GM18951 (cell line): Measurements from ENCODE around the gene RAB6B.

Experiments used
- POLR2A ChIP-seq: IDR thresholded peaks from 4 replicates; pipeline ENCODE4 v1.6.1; 2011; ENCODE audit warnings: mild to moderate bottlenecking; ENCODE audit not compliant: insufficient read length, insufficient read depth; ENCODE audit errors: extremely low read depth
- in situ Hi-C: fragments of 300-500 bp; cut with MboI; formaldehyde crosslinking; loops from one replicate; pipeline ENCODE4 v1.12.0; 2022; ENCODE audit warnings: low sequenced_read_pairs, mixed read lengths, inconsistent platforms; ENCODE audit not compliant: unreplicated experiment

Gene RAB6B

DNA sequence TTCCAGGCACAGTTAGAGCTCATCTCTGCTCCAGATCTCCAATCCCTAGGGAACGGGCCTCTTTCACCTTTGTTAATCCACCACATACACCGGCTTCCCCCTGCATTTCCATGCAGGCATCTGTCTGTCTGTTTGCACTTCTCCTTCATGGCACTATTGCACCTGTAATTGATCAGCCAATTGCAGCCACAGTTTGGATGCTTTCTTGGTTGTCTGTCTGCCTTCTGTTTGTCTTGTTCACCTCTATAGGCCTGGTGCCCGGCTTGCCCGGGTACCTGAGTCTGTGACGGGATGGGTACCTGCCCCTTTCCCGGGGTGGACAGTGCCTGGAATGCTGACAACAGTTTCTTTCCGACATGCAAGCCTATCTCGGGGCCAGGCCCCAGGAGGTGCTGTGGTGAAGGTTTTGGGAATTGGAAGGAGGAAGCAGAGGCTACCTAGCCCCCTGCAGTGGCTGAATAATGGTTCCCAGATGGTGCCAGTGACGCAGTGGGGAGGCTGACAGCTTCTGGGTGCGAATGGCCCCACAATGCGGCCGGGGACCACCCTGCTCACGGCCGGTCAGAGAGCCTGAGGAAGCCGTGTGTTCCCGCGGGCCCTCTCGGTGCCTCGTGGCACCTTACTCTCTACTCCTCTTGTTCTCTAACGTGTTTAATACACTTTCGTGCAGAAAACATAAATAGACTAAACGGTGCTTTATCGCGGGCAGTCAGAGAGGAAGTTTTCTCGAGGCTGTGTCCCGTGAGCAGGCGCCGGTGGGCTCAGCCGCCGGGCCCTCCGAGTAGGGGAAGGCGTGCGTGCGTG is 31.3 kb upstream of the RAB6B start:
- no peak for TF ChIP-seq POLR2A
- in situ Hi-C loops = no loop called here

DNA sequence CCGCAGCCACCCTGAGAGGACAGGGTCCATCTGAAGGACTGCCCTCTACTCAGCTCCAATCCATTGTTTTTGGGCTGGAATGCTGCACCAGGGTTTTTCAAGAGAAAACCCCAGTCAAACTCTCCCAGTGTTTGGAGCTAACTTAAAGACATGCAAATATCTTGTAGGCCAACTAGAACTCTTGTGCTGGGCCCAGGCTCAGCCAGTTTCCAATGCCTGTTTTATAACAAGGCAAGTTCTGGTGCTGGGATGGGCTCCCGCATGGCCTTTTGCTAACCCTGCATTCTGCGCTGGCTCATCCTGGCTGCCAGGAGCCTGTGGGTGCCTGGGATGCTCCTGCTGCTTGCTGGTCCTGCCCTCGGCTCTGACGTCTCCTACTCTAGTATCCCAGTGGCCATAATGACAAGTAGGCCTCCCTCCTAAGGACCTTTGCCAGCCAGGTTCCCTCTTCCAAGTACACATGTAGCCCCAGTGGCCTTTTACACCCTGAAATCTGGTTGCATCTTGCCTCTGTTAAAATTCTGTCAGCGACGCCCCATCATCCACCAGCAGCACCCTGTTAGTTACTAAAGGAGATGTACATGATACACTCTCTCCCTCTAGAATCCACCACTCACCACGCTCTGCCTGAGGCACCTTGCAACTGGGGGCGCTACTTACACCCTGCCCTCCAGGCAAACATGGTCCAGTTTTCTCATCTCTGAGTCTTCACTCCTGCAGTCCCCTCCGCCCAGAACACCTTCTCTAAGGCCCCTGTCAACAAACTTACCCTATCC is 30.5 kb upstream of the RAB6B start:
- no peak for TF ChIP-seq POLR2A
- in situ Hi-C loops = no loop called here

GRCh38 chr3:133924041-133924440 is 28.4 kb upstream of the RAB6B start:
- no peak for TF ChIP-seq POLR2A
- in situ Hi-C loops = no loop called here

DNA sequence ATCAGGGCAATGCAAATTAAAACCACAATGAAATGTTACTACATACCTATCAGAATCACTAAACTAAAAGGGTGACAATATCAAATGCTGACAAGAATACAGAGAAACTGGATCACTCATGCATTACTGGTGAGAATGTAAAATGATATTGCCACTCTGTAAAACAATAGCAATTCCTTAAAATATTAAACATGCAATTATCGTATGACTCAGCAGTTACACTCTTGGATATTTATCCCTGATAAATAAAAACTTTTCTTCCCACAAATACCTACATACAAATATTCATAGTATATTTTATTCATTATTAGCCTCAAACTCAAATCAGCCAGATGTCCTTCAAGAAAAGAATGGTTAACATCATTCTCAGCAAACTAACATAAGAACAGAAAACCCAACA is 25.9 kb upstream of the RAB6B start:
- TF ChIP-seq POLR2A = no peak
- in situ Hi-C loops = no loop called here

DNA sequence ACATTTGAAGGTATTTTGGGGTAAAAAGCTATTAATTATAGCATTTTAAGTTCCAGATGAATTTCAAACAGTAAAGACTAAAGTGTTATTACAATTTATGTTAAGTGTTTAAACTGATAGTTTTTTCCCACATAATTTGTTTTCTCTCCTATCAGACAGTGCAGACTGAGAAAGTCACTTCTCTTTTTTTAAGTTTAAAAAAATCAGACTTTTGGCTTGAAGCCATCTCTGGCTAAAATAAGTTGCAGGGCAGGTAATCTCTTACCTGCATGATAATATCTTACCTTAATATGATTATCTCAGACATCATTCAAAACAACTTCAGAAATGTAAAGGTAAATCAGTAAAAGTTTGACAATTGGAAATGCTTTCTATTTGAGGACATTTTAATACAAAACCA is 21.5 kb upstream of the RAB6B start:
- in situ Hi-C loops = no loop called here
- no peak for TF ChIP-seq POLR2A

DNA sequence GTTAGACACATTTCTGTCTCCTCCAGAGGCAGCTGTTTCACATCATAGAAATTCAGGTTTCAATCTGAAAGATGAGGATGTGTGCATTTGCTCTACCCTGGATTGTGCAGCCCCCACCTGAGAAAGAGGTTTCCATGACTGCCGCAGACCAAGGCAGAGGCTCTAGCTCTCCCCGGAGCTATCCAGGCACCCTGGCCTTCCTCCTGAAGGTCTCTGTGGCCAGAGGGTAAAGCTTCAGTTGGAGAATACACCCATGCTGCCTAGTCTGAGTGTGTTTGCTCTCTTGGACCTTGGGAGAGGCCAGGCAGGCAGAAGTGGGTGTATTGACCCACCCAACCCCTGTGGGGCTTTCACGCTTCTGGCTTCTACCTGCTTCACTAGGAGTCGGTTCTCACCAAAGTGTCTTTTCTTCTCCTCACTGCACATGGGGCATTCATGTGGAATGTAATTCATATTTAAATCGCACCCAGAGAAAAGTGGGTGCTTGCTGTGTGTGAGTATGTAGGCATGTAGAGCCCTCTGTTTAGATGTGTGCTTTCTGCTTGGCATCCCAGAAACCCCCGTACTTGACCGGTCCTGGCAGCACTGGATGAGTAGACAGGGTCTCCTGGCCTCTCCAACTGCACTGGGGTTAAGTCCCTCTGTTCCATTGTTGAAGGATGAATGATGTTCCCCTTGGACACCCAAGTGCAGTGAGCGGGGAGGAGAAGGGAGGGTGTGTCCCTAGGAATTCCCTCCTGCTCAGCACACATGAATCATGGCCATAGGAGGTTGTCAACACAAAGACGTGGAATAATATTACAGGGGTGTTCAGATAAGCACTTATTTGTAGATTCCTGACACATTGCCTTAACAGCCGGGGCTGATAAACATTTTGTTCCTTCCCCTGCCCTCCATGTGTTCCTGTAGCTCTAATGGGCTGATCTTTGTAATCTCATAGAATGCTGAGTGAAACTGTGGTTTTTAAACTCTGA is 20.3 kb upstream of the RAB6B start:
- TF ChIP-seq POLR2A = no peak
- in situ Hi-C loops = no loop called here

DNA sequence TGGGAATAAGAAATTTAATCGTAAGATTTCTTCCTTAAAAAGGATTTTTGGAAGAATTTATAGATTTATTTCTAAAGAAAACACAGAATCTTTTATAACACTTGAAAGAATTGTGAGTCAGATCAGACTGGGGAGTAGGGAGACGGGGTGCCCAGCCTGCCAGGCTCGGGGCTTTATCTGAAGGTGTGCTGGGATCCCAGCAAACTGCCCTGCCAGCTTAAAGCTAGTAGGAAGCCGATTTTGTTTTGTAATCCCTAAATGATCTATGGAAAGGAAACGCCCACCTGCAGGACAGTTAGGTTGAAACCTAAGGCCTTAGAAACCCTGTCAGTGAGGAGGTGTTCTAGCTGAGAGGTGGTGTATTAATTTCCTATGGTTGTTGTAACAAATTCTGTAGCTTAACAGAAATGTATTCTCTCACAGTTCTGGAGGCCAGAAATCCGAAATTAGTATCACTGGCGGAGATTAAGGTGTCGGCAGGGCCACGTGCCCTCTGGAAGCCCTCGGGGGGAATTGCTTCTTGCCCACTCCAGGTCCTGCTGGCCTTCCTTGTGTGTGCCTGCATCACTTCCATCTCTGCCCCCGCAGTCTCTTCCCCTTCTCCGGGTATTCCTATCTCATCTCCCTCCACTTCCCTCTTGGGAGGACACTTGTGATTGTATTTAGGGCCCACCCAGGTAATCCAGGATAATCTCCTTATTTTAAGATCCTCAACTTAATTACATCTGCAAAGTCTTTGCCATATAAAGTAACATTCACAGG is 19.3 kb upstream of the RAB6B start:
- in situ Hi-C loops = no loop called here
- no peak for TF ChIP-seq POLR2A

DNA sequence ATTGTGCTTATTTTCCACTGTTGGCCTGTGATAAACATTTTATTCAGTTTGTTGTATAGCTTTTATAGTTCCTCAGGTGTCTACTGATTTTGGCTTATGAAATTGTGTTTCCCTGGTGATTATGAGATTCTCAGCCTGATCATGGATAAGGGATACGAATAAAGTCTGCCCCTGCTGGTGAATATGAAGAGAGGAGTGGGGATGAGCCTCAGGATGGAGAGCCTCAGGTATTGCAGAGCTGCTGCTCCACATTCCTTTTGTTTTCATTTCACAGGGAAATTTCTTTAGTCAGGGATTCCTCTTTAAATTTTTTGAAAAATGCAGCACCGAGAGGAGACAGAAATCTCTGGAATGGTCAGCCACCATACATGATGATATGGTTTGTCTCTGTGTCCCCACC is 14.7 kb upstream of the RAB6B start:
- in situ Hi-C loops = no loop called here
- TF ChIP-seq POLR2A = no peak

DNA sequence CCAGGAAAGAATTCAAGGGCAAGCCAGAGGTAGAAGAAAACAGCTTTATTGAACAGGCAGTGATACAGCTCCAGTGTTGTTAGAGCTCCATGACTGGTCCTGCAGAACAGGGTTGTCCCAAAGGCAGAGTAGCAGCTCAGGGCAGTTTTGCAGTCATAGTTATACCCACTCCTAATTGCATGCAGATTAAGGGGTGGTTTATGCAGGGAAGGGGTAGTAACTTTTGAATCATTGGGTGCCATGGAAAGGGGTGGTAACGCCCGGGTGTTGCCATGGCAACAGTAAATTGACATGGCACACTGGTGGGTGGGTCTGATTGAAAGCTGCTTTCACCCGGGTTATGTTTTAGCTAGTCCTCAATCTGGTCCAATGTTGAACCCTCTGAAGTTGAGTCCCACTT is 9.7 kb upstream of the RAB6B start:
- no peak for TF ChIP-seq POLR2A
- in situ Hi-C loops = no loop called here

DNA sequence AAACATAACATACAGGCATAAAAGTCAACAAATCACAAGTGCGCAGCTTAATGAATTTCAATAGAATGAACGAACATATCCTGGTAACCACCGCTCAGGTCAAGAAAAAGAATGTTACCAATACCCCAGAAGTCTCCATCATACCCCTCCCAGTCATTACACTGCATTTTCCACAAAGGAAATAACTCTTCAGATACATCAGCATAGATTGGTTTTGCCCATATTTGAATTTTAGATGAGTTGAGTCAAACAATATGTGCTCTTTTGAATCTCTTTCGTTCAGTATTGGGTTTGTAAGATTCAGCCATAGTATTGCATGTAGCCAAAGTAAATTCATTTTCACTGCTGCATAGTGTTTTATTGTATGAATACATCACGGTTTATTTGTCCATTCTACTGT is 6.2 kb upstream of the RAB6B start:
- in situ Hi-C loops = no loop called here
- no peak for TF ChIP-seq POLR2A

DNA sequence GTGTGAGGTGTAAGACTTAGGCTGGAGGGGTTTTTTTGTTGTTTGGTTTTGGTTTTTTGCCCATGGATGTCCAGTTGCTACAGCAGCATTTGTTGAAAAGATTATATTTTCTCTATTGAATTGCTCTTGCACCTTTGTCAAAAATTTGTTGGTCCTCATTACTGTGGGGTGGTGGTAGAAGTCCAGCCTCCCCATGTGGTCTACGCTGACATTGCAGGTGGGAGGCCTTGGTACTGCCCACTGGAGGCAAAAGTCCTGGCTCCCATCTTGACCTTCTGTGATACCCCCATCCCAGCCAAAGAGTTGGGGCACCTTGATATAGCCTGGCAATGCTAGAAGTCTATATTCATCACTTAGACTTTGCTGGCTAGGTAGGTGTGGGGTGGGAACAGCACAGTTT is 5.4 kb upstream of the RAB6B start:
- TF ChIP-seq POLR2A = no peak
- in situ Hi-C loops = no loop called here

- in situ Hi-C loops = no loop called here
- TF ChIP-seq POLR2A = no peak
These were observed 3.6 kb upstream of the RAB6B start for GRCh38 chr3:133899311-133899710.

DNA sequence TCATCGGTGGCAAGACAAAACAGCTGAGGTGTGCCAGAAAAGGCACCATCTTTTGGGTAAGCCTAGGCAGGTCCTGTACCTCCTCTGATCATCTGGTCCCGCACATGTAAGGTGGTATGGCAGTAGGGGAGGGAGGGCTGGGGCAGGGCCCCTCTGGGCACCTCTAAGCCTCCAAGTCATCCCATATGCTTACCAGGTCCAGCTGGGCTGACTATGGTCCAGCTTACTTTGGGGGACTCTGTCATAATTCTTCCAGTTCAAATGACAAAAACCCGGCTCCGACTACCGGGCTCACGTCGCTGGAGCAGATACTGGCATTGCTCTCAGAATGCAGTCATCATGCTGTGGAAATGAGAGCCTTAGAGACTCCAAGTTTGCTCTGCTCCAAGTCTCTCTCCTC is 1.9 kb upstream of the RAB6B start:
- in situ Hi-C loops = no loop called here

More for the DNA sequence above, 1.9 kb upstream of the RAB6B start:
- TF ChIP-seq POLR2A = no peak
